ENCODE measurements around the gene KLK8. TPM values are rescaled to one million over a fixed set of nuclear protein-coding genes. Genes with fewer than 3 reads are reported as not detected.

KLK8 gene
- total RNA-seq, 1 experiment from 2014 or later: 2.7 TPM

DNA sequence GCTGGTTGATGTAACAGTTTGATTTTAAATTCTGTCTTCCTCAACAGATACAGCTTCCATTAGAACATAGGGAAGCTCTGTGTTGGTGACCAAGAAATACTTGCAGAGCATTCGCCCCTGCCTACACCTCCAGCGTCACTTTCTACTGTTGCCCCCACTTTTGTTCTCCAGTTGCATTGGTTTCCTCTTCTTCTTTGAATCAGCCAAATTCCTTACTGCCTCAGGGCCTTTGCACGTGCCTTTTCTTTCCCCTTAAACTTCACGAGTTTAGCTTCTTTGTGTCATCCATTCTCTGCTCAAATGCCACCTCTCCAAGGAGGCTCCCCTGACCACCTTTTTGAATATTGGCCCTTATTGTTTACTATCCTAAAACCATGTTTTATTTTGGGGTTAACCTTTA is 54.3 kb downstream of the KLK8 start:
- Histone ChIP-seq H3K27me3 (ENCODE audit: insufficient read depth, low read length) (no peaks in the 10 kb centered on the region), H4K5ac (ENCODE audit: insufficient read length, low read depth, low read length) (no peak overlapping the region), H2BK20ac (ENCODE audit: low read depth, low read length, poor library complexity, severe bottlenecking) (no peak overlapping the region), H3K23me2 (ENCODE audit: insufficient read length, low read depth, low read length, poor library complexity, severe bottlenecking) (no peaks in the 10 kb centered on the region), H3K56ac (ENCODE audit: insufficient read length, low read depth, low read length) (no peak overlapping the region), H2AFZ (ENCODE audit: low read length) (no peak overlapping the region), H4K8ac (replicated peaks; ENCODE audit: insufficient read length, low read depth, low read length) (no peak overlapping the region), H4K20me1 (ENCODE audit: control insufficient read depth, insufficient read depth, insufficient read length) (no peaks in the 10 kb centered on the region), H2AK5ac (ENCODE audit: insufficient read length, low read length) (no peak overlapping the region), H3T11ph (ENCODE audit: low read length) (no peak overlapping the region), H3K18ac (ENCODE audit: insufficient read length, low read depth, low read length) (no peak overlapping the region), H3K9ac (ENCODE audit: extremely low read depth, insufficient read length, low read length) (no peak overlapping the region), H3K4me1 (ENCODE audit: insufficient read depth, low read length) (peaks cover 3% of the 10 kb centered on the region; the same call in 1 of the 2 replicates), H3K79me2 (ENCODE audit: insufficient read depth, low read length) (no peaks in the 10 kb centered on the region), H3K14ac (ENCODE audit: insufficient read depth, low read length) (no peak overlapping the region), H2BK120ac (ENCODE audit: low read depth, low read length, poor library complexity, severe bottlenecking) (no peak overlapping the region), H3K9me3 (ENCODE audit: control insufficient read depth, low read depth, low read length) (no peaks in the 10 kb centered on the region), H2BK12ac (ENCODE audit: insufficient read length, low read depth, low read length) (no peak overlapping the region), H3K23ac (ENCODE audit: insufficient read length, low read depth, low read length) (no peak overlapping the region), H3K4ac (ENCODE audit: low read depth, low read length) (no peak overlapping the region), H2BK15ac (ENCODE audit: low read depth, low read length) (no peak overlapping the region), H3K79me1 (ENCODE audit: insufficient read depth, low read depth, low read length, poor library complexity, severe bottlenecking) (no peaks in the 10 kb centered on the region), H3K4me2 (ENCODE audit: insufficient read depth, insufficient read length, low read length) (no peak overlapping the region), H4K91ac (ENCODE audit: insufficient read length, low read depth, low read length) (no peak overlapping the region), H2BK5ac (ENCODE audit: insufficient read length, low read length) (no peak overlapping the region), H3K27ac (ENCODE audit: insufficient read length, low read depth, low read length) (no peak overlapping the region)
- no peak overlapping the region for H3K27ac Mint-ChIP-seq
- H3K27me3 Mint-ChIP-seq (ENCODE audit: low read depth): peaks cover 44% of the 10 kb centered on the region
- TF ChIP-seq, protein P1, sequence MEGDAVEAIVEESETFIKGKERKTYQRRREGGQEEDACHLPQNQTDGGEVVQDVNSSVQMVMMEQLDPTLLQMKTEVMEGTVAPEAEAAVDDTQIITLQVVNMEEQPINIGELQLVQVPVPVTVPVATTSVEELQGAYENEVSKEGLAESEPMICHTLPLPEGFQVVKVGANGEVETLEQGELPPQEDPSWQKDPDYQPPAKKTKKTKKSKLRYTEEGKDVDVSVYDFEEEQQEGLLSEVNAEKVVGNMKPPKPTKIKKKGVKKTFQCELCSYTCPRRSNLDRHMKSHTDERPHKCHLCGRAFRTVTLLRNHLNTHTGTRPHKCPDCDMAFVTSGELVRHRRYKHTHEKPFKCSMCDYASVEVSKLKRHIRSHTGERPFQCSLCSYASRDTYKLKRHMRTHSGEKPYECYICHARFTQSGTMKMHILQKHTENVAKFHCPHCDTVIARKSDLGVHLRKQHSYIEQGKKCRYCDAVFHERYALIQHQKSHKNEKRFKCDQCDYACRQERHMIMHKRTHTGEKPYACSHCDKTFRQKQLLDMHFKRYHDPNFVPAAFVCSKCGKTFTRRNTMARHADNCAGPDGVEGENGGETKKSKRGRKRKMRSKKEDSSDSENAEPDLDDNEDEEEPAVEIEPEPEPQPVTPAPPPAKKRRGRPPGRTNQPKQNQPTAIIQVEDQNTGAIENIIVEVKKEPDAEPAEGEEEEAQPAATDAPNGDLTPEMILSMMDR (conservative IDR thresholded peaks at IDR 0.05): no peak
- H3K4me1 Mint-ChIP-seq: peaks cover 2 to 7% of the 10 kb centered on the region in 2 experiments; a peak in 2 of 4 replicates
- peaks cover 2% of the 10 kb centered on the region in 2 experiments; a peak in 3 of 5 replicates for H3K9me3 Mint-ChIP-seq
- no CpG with 5 or more reads among the region's 4 CpGs for WGBS (ENCODE audit: extremely low coverage, insufficient read length, low lambda C conversion rate)
- H3K4me3 Mint-ChIP-seq: no peak overlapping the region
- DNase-seq: no peak
- no peaks in the 10 kb centered on the region for H3K36me3 Mint-ChIP-seq (ENCODE audit: insufficient read depth in 1 of 3, low read depth in 3 of 3)

Other genes starting within 250 kb of the KLK8 start
- not detected in 2 replicates for gene GPR32, start 231.1 kb downstream of the KLK8 start, total RNA-seq (2021)
- not detected in 2 replicates for gene ACP4, start 211.2 kb downstream of the KLK8 start, total RNA-seq (2021)
- 2.1 and 2.3 TPM in 2 replicates for gene KLK1, start 177.8 kb downstream of the KLK8 start, total RNA-seq (2021)
- not detected in 2 replicates for gene KLK15, start 168.0 kb downstream of the KLK8 start, total RNA-seq (2021)
- not detected in 2 replicates for gene KLK3, start 146.7 kb downstream of the KLK8 start, total RNA-seq (2021)
- gene KLK2, start 128.2 kb downstream of the KLK8 start, total RNA-seq (2021): not detected in 2 replicates
- gene KLK4, start 90.2 kb downstream of the KLK8 start, total RNA-seq (2021): 0.48 TPM in 1 of 2 replicates, not detected in the other
- gene KLK5, start 48.6 kb downstream of the KLK8 start, total RNA-seq (2021): not detected in 2 replicates
- 2.6 and 3.4 TPM in 2 replicates for gene KLK6, start 32.0 kb downstream of the KLK8 start, total RNA-seq (2021)
- 0.13 and 0.52 TPM in 2 replicates for gene KLK7, start 17.7 kb downstream of the KLK8 start, total RNA-seq (2021)
- gene KLK10, start 18.1 kb upstream of the KLK8 start, total RNA-seq (2021): 1.3 and 1.4 TPM in 2 replicates
- gene KLK11, start 25.0 kb upstream of the KLK8 start, total RNA-seq (2021): not detected in 2 replicates
- gene KLK12, start 33.4 kb upstream of the KLK8 start, total RNA-seq (2021): not detected in 2 replicates
- 3.0 and 4.2 TPM in 2 replicates for gene KLK13, start 63.5 kb upstream of the KLK8 start, total RNA-seq (2021)
- gene KLK14, start 81.3 kb upstream of the KLK8 start, total RNA-seq (2021): 0.26 and 0.46 TPM in 2 replicates
- 8.0 and 8.8 TPM in 2 replicates for gene CTU1, start 106.8 kb upstream of the KLK8 start, total RNA-seq (2021)
- not detected in 2 replicates for gene SIGLEC9, start 123.3 kb upstream of the KLK8 start, total RNA-seq (2021)
- not detected in 2 replicates for gene SIGLEC7, start 140.7 kb upstream of the KLK8 start, total RNA-seq (2021)
- 0.09 and 0.35 TPM in 2 replicates for gene CD33, start 223.5 kb upstream of the KLK8 start, total RNA-seq (2021)
- not detected in 2 replicates for gene SIGLECL1, start 249.5 kb upstream of the KLK8 start, total RNA-seq (2021)